Epithelial cell of esophagus (primary cell): Measurements from ENCODE around the gene KRR1.
"Not testable (repeated sequence)": the region's sequence is repeated elsewhere in the genome, so short reads cannot be mapped to it uniquely, and the experiment has no call there.

Source experiments
- DNase-seq: peaks from one replicate; pipeline ENCODE4 v3.0.0; 2010; ENCODE audit warnings: low read depth
- H3K4me3 ChIP-seq: 2 replicates; pipeline ENCODE4 v1.5.1; 2011; ENCODE audit warnings: mild to moderate bottlenecking, low read length, control low read depth
- TF ChIP-seq, protein P1 (sequence below): IDR thresholded peaks from 2 replicates; pipeline ENCODE4 v1.5.1; 2011; ENCODE audit warnings: low read depth, mild to moderate bottlenecking, low read length, control low read depth, inconsistent platforms; ENCODE audit not compliant: insufficient read depth; ENCODE audit errors: missing control alignments

Gene KRR1

DNA sequence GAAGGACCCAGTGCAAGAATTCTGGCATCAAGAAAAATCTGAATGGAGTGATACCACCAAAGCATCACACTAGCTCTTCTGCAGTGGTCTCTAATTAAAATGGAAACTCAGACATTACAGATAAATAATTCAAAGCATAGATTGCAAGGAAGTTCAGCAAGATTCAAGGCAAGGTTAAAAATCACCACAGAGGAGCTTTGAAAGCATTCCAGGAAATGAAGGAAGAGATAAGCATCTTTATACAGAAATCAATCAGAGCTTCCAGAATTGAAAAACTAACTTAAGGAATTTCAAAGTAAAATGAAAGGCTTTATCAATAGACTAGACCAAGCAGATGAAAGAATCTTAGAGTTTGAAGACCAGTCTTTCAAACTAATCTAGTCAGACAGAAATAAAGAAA is 51.2 kb downstream of the KRR1 start:
- no peak for DNase-seq
- TF ChIP-seq, protein P1, sequence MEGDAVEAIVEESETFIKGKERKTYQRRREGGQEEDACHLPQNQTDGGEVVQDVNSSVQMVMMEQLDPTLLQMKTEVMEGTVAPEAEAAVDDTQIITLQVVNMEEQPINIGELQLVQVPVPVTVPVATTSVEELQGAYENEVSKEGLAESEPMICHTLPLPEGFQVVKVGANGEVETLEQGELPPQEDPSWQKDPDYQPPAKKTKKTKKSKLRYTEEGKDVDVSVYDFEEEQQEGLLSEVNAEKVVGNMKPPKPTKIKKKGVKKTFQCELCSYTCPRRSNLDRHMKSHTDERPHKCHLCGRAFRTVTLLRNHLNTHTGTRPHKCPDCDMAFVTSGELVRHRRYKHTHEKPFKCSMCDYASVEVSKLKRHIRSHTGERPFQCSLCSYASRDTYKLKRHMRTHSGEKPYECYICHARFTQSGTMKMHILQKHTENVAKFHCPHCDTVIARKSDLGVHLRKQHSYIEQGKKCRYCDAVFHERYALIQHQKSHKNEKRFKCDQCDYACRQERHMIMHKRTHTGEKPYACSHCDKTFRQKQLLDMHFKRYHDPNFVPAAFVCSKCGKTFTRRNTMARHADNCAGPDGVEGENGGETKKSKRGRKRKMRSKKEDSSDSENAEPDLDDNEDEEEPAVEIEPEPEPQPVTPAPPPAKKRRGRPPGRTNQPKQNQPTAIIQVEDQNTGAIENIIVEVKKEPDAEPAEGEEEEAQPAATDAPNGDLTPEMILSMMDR: no peak
- H3K4me3 ChIP-seq: no peak overlapping the region

DNA sequence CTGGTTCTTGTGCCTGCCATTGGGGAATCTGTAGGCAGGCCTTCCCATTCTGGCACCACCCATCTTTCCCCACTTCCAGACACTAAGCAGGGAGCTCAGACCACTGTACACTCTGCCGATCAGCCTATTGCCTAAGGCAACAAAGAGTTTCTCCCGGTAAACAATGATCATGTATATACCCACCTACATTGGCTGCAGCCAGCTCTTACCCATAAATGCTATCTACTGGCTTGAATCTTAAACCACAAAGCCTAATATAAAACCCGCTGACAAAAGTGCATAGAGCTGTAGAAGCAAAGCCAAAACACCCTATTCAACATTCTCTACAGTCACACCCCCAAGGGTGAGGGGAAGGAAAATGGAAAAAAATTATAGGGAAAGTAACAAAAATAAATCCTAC is 51.7 kb downstream of the KRR1 start:
- H3K4me3 ChIP-seq: no peak overlapping the region
- no peak for DNase-seq
- TF ChIP-seq, protein P1: no peak

DNA sequence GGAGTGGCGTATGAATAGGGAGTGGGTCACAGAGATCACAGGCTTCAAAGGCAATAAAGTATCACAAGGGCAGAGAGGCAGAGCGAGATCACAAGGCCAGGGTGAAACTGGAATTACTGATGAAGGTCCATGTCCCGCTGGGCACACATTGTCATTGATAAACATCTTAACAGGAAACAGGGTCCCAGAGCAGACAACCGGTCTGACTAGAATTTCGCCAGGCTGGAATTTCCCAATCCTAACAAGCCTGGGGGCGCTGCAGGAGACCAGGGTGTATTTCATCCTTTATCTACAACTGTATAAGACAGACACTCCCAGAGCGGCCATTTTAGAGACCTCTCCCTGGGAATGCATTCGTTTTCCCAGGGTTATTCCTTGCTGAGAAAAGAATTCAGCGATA is 53.5 kb downstream of the KRR1 start:
- not testable (repeated sequence) for DNase-seq, H3K4me3 ChIP-seq

DNA sequence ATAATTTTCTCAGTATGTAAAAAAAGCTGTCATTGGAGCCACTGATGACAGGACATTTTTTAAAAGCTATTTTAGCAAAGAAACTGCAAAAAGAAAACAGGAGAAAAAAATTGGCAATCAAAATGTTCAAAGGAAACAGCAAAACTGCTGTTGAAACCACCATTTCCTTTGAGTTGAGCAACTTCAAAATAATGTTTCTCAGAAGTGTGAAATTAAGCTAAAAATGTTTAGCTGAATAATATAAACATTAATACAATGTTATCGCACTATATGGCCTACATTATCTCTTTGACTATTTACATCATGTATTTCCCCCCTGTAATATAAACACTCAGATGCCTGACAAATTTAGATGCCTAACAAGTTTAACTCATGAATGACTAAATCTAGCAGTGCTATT is 54.2 kb downstream of the KRR1 start:
- no peak overlapping the region for H3K4me3 ChIP-seq
- DNase-seq: no peak
- TF ChIP-seq, protein P1: no peak

DNA sequence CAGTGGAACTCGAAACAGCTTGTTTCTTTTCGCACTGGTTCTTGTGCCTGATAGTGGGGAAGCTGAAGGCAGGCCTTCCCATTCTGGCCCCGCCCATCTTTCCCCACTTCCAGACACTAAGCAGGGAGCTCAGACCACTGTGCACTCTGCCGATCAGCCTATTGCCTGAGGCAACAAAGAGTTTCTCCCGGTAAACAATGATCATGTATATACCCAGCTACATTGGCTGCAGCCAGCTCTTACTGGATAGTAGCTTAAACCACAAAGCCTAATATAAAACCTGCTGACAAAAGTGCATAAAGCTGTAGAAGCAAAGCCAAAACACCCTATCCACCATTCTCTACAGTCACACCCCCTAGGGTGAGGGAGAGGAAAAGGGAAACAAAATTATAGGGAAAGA is 55.6 kb downstream of the KRR1 start:
- TF ChIP-seq, protein P1: no peak
- no peak overlapping the region for H3K4me3 ChIP-seq
- no peak for DNase-seq

DNA sequence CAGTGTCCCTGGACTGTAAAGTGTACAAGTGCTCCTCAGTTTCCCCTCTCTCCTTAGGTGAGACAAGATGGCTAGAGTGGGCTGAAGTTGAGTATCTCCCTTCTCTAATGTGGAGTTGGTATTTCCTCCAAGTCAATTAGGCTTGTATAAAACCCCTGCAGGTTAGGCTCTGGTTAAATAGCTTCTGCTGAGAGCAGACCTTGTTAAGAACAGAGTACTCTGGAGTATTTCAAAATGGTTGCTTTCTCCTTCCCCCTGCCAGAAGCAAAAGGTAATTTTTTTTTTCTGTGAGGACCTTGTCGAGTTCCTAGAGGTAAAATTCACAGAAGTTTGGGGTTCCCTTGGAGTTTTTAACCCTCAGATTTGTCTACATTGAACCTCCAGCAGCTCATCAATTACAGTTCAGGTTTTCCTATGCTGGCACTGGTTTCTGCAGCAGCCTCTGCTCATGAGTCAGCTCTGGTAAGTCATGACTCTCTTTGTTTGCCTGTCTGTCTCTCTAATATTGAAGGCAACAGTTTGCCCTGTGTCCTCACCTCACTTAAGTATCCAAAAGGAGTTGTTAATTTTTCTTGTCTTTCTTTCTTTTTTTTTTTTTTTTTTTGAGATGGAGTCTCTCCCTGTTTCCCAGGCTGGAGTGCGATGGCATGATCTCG is 58.6 kb downstream of the KRR1 start:
- DNase-seq: peak; percentile 76
- no peak overlapping the region for H3K4me3 ChIP-seq
- TF ChIP-seq, protein P1: no peak

DNA sequence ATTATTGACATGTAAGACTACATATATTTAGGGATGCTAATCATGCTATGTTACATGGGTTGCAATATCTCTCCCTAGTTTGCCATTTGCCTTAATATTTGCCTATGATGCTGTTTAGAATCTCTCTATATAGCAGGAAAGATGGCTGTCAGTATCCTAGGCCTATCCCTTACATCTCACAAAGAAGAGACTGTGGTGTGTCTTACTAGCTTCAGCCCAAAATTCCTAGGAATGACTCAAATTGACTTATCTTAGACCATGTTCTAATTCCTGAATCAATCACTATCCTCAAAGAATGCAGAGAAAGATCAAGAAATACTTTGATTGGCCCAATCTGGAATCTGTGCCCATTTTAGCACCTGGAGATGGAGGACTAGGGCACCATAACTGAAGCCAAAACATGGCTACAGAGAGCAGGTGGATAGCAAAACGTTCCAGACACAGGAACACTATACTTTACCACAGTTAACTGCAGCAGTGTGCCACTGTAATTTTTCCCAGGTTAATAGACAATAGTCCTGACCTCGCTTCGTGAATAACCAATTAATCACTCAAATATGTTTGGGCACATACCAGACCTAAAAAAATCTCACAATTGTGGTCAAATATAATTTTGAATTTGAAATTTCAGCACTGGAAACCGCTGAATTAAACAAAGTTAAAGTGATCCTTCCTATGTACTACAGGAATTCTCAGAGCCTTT is 63.6 kb downstream of the KRR1 start:
- no peak overlapping the region for H3K4me3 ChIP-seq
- peak; percentile 39 for DNase-seq
- TF ChIP-seq, protein P1: no peak
